Rectal smooth muscle tissue (tissue), 1 donor: ENCODE results near the gene C10orf90.

Experiments
- H3K27ac ChIP-seq: one replicate; pipeline ENCODE4 v1.7.0; 2013; ENCODE audit warnings: low read depth, low read length, inconsistent platforms
- H3K27me3 ChIP-seq: one replicate; pipeline ENCODE4 v1.7.0; 2013; ENCODE audit warnings: low read length; ENCODE audit not compliant: control insufficient read depth, insufficient read depth
- H3K36me3 ChIP-seq: one replicate; pipeline ENCODE4 v1.7.0; 2013; ENCODE audit warnings: low read length; ENCODE audit not compliant: control insufficient read depth, insufficient read depth
- H3K4me1 ChIP-seq: one replicate; pipeline ENCODE4 v1.7.0; 2013; ENCODE audit warnings: low read length; ENCODE audit not compliant: control insufficient read depth, insufficient read depth
- H3K4me3 ChIP-seq: one replicate; pipeline ENCODE4 v1.7.0; 2013; ENCODE audit warnings: low read length
- H3K9ac ChIP-seq: one replicate; pipeline ENCODE4 v1.7.0; 2013; ENCODE audit warnings: low read length

Gene C10orf90

DNA sequence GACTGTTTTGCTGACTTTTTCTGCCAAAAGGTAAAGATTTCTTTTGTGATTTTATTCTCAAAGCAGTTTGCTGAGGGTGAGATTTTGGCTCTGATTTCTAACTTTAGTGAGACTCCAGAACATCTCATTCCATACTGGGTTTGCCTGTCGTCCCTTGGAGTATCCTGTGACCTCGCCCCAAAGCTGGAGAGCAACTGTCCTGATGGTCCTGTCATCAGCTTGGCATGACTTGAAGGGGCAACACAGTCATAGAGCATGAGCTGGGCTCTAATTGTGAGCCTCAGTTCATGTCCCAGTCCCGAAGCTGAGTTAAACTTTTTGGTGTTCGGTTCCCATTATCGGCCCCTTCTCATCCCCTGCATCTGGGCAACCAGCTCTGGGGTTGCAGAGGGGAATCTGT is 23.4 kb downstream of the C10orf90 start:
- no peaks in the 10 kb centered on the region for H3K27me3 ChIP-seq
- no peak overlapping the region for H3K4me3 ChIP-seq
- H3K27ac ChIP-seq, result no peak overlapping the region
- no peaks in the 10 kb centered on the region for H3K4me1 ChIP-seq
- no peak overlapping the region for H3K9ac ChIP-seq
- no peaks in the 10 kb centered on the region for H3K36me3 ChIP-seq

- Histone ChIP-seq H3K36me3 (no peaks in the 10 kb centered on the region), H3K9ac (no peak overlapping the region), H3K4me3 (no peak overlapping the region), H3K27ac (no peak overlapping the region), H3K27me3 (no peaks in the 10 kb centered on the region), H3K4me1 (no peaks in the 10 kb centered on the region)
Observed at GRCh38 chr10:126646110-126646509, 24.4 kb downstream of the C10orf90 start.

GRCh38 chr10:126640401-126640800 is 30.1 kb downstream of the C10orf90 start:
- H3K4me1 ChIP-seq, result no peaks in the 10 kb centered on the region

DNA sequence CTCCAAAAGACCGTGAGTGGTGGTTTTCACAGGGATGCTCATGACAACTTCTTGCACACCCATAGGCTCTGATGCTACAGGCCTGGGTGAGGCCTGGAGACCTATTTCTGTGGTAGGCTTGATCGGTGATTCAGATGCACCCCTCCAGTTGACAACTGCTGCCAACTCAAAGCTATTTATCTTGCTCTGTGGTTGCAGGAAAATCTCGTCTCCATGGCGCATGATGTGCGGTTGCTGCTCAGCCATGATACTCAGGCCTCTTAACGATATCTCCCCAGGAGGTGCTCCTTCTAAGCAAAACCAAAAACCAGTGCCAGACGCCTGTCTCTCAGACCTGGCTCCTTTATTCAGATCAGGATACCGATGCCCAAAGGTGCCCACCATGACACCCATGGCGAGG is 31.4 kb downstream of the C10orf90 start:
- Histone ChIP-seq H3K27ac (no peak overlapping the region), H3K4me1 (no peaks in the 10 kb centered on the region), H3K27me3 (no peaks in the 10 kb centered on the region)

More at GRCh38 chr10:126640401-126640800, 30.1 kb downstream of the C10orf90 start:
- H3K27ac ChIP-seq, result no peak overlapping the region
- H3K4me3 ChIP-seq, result no peak overlapping the region
- H3K36me3 ChIP-seq, result no peaks in the 10 kb centered on the region
- no peak overlapping the region for H3K9ac ChIP-seq
- H3K27me3 ChIP-seq, result no peaks in the 10 kb centered on the region

DNA sequence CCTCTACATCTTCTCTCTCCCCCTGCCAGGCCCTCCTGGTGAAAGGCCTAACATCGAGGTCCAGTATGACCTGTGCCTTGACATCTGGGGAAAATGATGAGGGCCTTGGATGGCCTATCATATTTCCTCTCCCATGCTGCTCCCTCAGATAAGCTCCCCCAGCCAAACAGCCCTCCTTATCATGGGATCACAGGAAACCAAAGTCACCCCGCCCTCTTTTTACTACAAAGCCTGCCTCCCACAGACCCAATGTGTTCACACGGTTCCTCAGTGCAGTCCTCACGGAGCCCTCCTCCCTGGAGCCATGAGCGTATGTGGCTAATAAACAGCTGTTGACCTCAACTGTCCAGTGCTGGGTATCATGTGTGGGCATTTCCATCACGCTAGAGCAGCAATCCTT is 32.0 kb downstream of the C10orf90 start:
- no peak overlapping the region for H3K9ac ChIP-seq
- no peaks in the 10 kb centered on the region for H3K36me3 ChIP-seq
- no peaks in the 10 kb centered on the region for H3K4me1 ChIP-seq
- H3K4me3 ChIP-seq, result no peak overlapping the region
- H3K27ac ChIP-seq, result no peak overlapping the region
- H3K27me3 ChIP-seq, result no peaks in the 10 kb centered on the region

More for the DNA sequence above, 31.4 kb downstream of the C10orf90 start:
- Histone ChIP-seq H3K4me3 (no peak overlapping the region), H3K36me3 (no peaks in the 10 kb centered on the region), H3K9ac (no peak overlapping the region)

GRCh38 chr10:126637501-126637900 is 33.0 kb downstream of the C10orf90 start:
- H3K27ac ChIP-seq, result no peak overlapping the region
- H3K27me3 ChIP-seq, result no peaks in the 10 kb centered on the region
- no peak overlapping the region for H3K9ac ChIP-seq
- no peaks in the 10 kb centered on the region for H3K4me1 ChIP-seq
- no peak overlapping the region for H3K4me3 ChIP-seq
- no peaks in the 10 kb centered on the region for H3K36me3 ChIP-seq

- no peak overlapping the region for H3K27ac ChIP-seq
- no peaks in the 10 kb centered on the region for H3K36me3 ChIP-seq
- no peaks in the 10 kb centered on the region for H3K4me1 ChIP-seq
Observed at GRCh38 chr10:126634911-126635310, 35.6 kb downstream of the C10orf90 start.

DNA sequence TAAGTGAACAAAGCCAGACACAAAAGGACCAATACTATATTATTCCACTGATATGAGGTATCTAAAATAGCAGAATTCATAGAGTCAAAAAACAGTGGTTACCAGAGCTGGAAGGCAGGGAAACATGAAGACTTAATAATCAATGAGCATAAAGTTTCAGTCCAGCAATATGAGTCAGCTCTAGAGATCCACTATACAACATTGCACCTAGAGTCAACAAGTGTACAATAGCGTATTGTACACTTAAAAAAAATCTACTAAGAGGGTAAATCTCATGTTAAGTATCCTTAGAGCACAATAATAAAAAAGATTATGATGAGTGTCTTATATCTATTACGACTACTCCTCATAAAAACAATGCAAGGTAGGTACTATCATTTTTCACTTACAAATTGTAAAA is 36.1 kb downstream of the C10orf90 start:
- no peak overlapping the region for H3K4me3 ChIP-seq
- no peaks in the 10 kb centered on the region for H3K27me3 ChIP-seq
- H3K4me1 ChIP-seq, result no peaks in the 10 kb centered on the region
- no peak overlapping the region for H3K27ac ChIP-seq
- H3K9ac ChIP-seq, result no peak overlapping the region
- no peaks in the 10 kb centered on the region for H3K36me3 ChIP-seq

More at GRCh38 chr10:126634911-126635310, 35.6 kb downstream of the C10orf90 start:
- H3K4me3 ChIP-seq, result no peak overlapping the region
- no peak overlapping the region for H3K9ac ChIP-seq
- H3K27me3 ChIP-seq, result no peaks in the 10 kb centered on the region

DNA sequence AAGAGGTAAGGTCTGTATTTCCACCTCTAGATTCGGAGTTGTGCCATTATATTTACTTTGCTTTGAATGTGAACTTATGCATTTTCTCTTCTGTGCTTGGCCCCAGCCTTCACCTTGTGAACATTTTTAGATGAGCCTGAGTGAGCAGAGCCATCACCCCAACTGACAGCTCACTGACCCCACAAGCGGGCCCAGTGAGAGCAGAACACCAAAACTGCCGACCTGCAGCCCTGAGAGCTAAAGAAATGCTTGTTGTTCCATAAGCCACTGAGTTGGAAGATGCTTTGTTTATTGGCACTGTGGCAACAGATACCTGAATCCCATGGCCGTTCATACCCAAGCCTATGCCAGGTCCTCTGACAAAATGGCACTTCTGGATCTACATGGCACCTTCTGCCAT is 37.8 kb downstream of the C10orf90 start:
- H3K9ac ChIP-seq, result no peak overlapping the region
- H3K27me3 ChIP-seq, result no peaks in the 10 kb centered on the region
- H3K36me3 ChIP-seq, result no peaks in the 10 kb centered on the region
- no peaks in the 10 kb centered on the region for H3K4me1 ChIP-seq
- H3K27ac ChIP-seq, result no peak overlapping the region
- no peak overlapping the region for H3K4me3 ChIP-seq

GRCh38 chr10:126629925-126630624 is 40.4 kb downstream of the C10orf90 start:
- H3K9ac ChIP-seq, result no peak overlapping the region
- H3K36me3 ChIP-seq, result no peaks in the 10 kb centered on the region
- no peaks in the 10 kb centered on the region for H3K4me1 ChIP-seq
- no peak overlapping the region for H3K4me3 ChIP-seq
- H3K27ac ChIP-seq, result no peak overlapping the region
- no peaks in the 10 kb centered on the region for H3K27me3 ChIP-seq

GRCh38 chr10:126628746-126629145 is 41.7 kb downstream of the C10orf90 start:
- Histone ChIP-seq H3K27me3 (no peaks in the 10 kb centered on the region), H3K4me3 (no peak overlapping the region), H3K4me1 (no peaks in the 10 kb centered on the region), H3K36me3 (no peaks in the 10 kb centered on the region), H3K9ac (no peak overlapping the region), H3K27ac (no peak overlapping the region)

DNA sequence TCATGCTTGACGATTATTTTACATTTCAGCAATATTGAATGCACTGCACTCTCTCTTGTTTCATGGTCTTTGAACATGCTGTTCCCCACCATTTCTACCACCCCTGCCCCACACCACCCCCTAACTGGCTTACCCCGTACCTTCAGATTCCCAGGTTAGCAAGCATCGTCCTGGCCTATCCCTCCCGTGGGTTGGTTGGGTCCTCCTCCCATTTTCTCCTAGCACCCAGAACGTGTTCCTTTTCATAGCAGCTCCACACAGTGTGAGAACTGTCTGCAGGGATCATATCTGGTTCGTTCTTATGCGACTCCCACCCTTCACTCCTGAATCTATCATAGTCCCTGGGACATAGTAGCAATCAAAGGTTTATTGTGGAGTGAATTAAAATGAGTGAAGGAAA is 48.6 kb downstream of the C10orf90 start:
- Histone ChIP-seq H3K4me1 (no peaks in the 10 kb centered on the region), H3K9ac (no peak overlapping the region), H3K27me3 (no peaks in the 10 kb centered on the region), H3K36me3 (no peaks in the 10 kb centered on the region), H3K27ac (no peak overlapping the region), H3K4me3 (no peak overlapping the region)

DNA sequence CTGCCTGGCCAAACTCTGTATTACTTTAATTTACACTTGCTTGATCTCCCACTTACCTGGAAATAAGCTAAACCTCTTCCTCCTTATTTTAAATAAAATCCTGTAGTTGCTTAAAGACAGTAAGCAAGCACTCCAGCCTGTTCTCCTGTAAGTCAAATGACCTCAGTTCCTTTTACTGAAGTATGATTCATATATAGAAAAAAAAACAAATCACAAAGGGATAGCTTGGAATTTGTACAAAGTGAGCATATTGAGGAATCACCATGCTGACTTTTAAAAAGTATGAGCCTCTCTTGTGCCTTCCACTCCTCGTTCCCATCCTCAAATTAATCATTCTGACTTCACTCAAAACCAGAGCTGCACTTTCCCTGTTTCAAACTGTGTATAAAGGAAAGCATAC is 52.0 kb downstream of the C10orf90 start:
- Histone ChIP-seq H3K27me3 (no peaks in the 10 kb centered on the region), H3K27ac (no peak overlapping the region), H3K4me3 (no peak overlapping the region), H3K9ac (no peak overlapping the region), H3K4me1 (no peaks in the 10 kb centered on the region), H3K36me3 (no peaks in the 10 kb centered on the region)
